ENCODE measurements around the gene GLDN.

GLDN gene

DNA sequence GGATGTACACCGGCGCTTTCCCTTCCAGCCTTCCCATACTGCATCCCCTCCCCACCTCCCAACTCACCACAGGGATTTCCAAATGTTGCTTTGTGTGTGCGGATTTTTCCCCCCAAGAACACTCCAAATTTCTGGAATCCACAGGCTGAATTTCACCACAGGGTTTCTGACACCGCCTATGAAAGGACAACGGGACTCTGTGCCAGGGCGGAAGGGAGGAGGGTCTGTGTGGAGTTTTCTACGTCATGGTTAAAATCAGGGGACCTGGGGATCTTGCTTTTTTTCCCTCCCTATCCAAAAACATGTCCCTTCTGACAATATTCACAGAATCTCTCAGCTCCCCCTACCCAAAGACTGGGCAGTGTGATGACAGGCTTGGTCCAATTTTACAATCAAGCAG lies 17.7 kb upstream of the GLDN start:
- DNase-seq, result no peak

- no peak for DNase-seq
These were observed 16.3 kb upstream of the GLDN start for GRCh38 chr15:51325167-51325566.

DNA sequence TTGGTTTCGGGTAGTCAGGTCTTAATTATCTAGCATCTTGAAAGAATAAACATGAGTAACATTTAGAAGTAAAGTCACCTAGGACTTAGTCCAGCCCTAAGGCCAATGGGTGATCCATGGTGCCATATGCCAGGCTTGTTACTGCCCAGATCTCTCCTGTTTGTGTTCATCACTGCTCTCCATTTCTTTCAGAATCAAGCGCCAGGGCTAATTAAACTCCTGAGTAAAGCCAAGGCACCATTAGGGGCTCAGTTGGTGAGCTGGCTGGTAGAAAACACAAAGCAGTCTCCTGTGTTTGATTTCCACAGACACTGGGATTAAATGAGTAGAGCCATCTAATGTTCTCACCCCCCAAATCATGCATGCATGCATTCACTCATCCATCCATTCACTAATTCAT lies 14.4 kb upstream of the GLDN start:
- no peak for DNase-seq

DNA sequence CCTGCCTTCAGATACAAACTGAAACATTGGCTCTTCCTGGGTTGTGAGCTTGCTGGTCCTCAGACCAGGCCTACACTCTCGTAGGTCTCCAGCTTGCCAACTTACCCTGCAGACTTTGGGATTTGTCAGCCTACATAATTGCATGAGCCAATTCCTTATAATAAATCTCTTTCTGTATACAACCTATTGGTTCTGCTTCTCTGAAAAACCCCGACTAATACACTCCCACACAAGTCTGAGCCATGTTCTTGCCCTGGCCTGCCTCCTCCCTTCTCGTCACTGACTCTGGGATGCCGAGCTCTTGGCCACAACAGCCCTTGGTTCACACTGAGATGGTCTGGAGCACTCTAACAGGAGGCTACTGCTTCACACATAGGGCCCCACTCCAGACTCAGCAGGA lies 12.5 kb upstream of the GLDN start:
- DNase-seq, result no peak

- DNase-seq, result no peak
These were observed 10.3 kb upstream of the GLDN start for GRCh38 chr15:51331141-51331540.

DNA sequence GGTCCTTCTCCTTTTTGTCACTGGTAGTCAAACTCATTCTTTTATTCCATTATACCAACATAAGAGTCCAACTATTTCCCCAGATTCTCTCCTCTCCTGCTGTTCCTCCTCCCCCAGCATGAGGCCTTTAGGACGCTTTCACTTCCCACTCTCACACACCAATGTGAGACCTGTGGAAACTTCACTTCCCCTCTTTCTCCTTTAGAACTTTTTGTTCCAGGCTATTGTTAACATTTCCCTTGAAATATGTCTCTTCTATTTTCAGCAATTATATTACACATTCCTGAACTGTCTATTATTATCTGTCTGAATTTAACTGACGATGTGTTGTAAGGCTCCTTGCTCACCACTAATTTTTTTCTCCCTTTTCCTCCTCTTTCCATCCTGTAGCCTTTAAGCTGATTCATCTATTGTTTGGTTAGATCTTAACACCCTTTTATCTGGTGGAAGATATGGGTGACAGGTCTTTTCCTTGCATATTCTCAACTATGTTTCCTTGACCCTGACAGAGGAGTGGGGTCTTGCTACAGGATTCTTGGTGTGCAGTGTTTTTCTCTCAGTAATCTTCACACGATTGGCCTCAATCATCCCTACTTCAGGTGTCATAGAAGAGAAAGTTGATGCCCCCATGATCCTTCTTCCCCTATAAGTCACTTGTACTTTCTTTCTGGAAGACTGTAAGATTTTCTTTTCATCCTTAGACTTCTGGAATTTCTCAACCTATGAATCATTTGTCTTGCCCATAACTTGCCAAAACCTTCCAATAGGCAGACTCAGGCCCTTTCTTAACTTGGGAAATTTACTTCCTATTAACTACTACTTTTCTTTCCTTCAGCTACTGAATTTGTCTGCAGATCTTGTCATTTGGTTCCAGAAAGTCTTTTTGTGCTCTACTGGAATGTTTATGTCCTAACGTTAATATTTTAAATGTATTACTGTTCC lies 9.0 kb upstream of the GLDN start:
- DNase-seq, result no peak

GRCh38 chr15:51333571-51333970 lies 7.9 kb upstream of the GLDN start:
- no peak for DNase-seq

DNA sequence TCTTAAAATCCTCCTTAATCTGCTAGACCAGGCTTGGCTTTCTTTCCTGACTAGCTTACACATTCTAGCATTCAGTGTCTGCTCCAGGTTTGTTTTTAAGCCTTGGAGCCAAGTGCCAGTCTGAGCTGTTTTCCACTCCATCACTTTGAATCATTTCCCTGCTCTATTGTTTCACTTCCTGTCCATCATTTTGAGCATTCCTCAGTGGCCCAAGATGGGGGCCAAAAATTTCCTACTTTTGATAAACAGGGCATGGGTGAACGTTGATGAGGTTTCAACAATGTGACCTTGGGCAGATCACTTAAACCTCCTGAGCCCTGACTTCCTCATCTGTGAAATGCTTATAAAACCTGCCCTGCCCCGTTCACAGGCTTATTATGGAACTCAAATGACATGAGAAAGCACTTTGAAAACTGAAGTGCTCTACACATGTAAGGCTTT lies 7.4 kb upstream of the GLDN start:
- no peak for DNase-seq

DNA sequence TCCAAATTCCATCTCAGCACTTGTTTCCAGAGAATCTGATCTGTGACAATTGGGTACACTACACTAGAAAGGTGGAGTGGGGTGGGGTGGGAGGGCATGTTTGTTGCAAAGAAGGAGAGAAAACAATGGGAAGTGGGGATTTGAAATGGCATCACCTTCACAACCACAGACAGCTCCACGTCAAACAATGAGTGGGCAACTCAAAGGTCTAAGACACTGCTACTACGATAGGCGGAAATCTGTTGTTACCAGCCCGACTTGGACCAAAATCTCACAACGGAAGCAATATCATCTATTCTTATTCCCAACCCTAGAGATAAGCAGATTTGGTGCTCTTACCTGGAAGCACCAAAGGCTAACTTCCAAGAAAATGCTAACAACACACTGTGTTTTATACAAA lies 6.4 kb upstream of the GLDN start:
- no peak for DNase-seq

- DNase-seq, result no peak
These were observed 5.7 kb upstream of the GLDN start for GRCh38 chr15:51335538-51336410.

DNA sequence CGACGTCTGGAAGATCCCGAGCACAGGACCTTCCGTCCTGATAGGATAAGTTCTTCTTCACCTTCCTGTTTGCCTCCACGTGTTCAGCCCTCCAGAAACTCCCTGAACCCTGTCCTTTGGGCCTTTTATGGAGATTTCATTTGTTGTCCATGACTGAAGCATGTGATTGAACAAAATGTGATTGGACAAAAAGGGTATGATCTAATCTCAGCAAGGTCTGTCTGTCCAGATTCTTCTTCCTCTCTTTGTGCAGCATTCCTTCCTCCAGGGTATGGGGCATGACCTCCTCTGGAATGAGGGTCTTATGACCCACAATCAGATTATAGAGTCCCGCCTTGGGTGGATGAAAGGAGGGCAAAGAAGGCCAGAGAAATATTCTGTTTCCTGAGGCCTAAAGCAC lies 3.0 kb upstream of the GLDN start, which contains the start of gene CYP19A1:
Gene CYP19A1, minus strand, starts transcription at position 101 of the 400 bp plus-strand sequence. CDS start 95,684 bp downstream, outside the sequence.
- no peak for DNase-seq

GRCh38 chr15:51342227-51342999 lies 958 bp downstream of the GLDN start:
- no peak for DNase-seq

- no peak for DNase-seq
These were observed 2.0 kb downstream of the GLDN start for GRCh38 chr15:51343466-51343865.

GRCh38 chr15:51346136-51346535 lies 4.7 kb downstream of the GLDN start:
- DNase-seq, result no peak

- no peak for DNase-seq
These were observed 7.2 kb downstream of the GLDN start for GRCh38 chr15:51348688-51349087.

- no peak for DNase-seq
These were observed 7.8 kb downstream of the GLDN start for GRCh38 chr15:51349156-51349844.

GRCh38 chr15:51350723-51351122 lies 9.3 kb downstream of the GLDN start:
- DNase-seq, result no peak

DNA sequence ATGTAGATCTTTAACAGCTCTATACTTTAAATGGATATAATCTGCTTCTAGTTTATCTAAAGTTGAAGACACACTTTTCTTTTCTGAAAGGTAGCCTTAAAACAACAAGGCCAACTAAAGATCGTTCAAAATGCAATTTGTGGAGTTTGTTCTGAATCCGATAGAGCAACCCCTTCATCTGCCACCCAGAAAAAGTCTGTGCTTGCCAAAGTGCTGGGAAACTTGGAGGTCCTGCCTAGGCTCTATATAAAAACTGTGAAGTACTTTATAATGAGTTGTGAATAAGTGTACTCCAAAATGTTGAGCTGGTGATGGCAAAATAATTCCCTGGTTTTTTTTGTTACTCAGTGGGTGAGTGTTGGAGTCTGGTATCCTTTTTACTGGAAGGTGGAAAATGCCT lies 12.5 kb downstream of the GLDN start:
- DNase-seq, result no peak

GRCh38 chr15:51355096-51355495 lies 13.6 kb downstream of the GLDN start:
- no peak for DNase-seq

DNA sequence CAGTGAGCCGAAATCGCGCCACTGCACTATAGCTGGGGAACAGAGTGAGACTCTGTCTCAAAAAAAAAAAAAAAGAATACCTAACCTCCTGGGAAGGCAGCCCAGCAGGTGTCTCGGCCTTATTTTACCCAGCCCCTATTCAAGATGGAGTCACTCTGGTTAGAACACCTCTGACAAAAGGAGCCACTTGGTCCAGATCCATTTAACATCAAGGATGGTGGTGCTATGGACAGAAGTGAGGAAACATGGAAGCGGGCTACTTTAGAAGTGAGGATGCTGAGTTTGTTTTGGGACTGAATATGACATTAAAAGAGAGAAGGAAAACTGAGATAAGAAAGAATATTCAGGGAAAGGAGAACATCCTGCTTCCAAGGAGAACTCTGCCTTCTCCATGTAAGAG lies 14.7 kb downstream of the GLDN start:
- no peak for DNase-seq

- no peak for DNase-seq
These were observed 15.5 kb downstream of the GLDN start for GRCh38 chr15:51356983-51357382.

- DNase-seq, result no peak
These were observed 18.5 kb downstream of the GLDN start for GRCh38 chr15:51359981-51360380.

All from activated effector memory CD4-positive, alpha-beta T cell treated with anti-CD3 and anti-CD28 coated beads, Interleukin-2, amount 50 U/mL, for 16 hours (primary cell).